ENCODE results near the gene ZNF256.
"Not testable (repeated sequence)": the region's sequence is repeated elsewhere in the genome, so short reads cannot be mapped to it uniquely, and the experiment has no call there.

The ZNF256 gene

GRCh38 chr19:57946316-57946715 is 1.2 kb downstream of the ZNF256 start:
- Histone ChIP-seq H3K4me3 (ENCODE audit: extremely low read depth, insufficient read depth, low read length, poor library complexity, severe bottlenecking) (peak overlapping the region; percentile 98), H3K36me3 (ENCODE audit: control insufficient read depth, insufficient read depth, low read length) (peaks cover 42% of the 10 kb centered on the region), H3K4me1 (ENCODE audit: control insufficient read depth, insufficient read depth, low read length, poor library complexity, severe bottlenecking) (peaks cover 5% of the 10 kb centered on the region), H3K27ac (ENCODE audit: low read depth, low read length, severe bottlenecking) (no peak overlapping the region), H3K9me3 (ENCODE audit: control insufficient read depth, low read length) (peaks cover 70% of the 10 kb centered on the region)
- 82 to 100% methylated on average over 2 of the region's 2 CpGs for WGBS, 2 experiments (ENCODE audit: insufficient coverage in 2 of 2)

- H3K36me3 ChIP-seq (ENCODE audit: control insufficient read depth, insufficient read depth, low read length) = peaks cover 69% of the 10 kb centered on the region
- peaks cover 56% of the 10 kb centered on the region for H3K9me3 ChIP-seq (ENCODE audit: control insufficient read depth, low read length)
- WGBS, 2 experiments (ENCODE audit: insufficient coverage in 2 of 2) = 100% methylated on average over 2 of the region's 3 CpGs
- no peak overlapping the region for H3K27ac ChIP-seq (ENCODE audit: low read depth, low read length, severe bottlenecking)
- H3K4me3 ChIP-seq (ENCODE audit: extremely low read depth, insufficient read depth, low read length, poor library complexity, severe bottlenecking) = no peak overlapping the region
- peaks cover 1% of the 10 kb centered on the region for H3K4me1 ChIP-seq (ENCODE audit: control insufficient read depth, insufficient read depth, low read length, poor library complexity, severe bottlenecking)
Observed at GRCh38 chr19:57941593-57941992, 5.9 kb downstream of the ZNF256 start.

GRCh38 chr19:57935731-57936130 is 11.8 kb downstream of the ZNF256 start:
- Histone ChIP-seq H3K4me1 (ENCODE audit: control insufficient read depth, insufficient read depth, low read length, poor library complexity, severe bottlenecking) (no peaks in the 10 kb centered on the region), H3K36me3 (ENCODE audit: control insufficient read depth, insufficient read depth, low read length) (peaks cover 57% of the 10 kb centered on the region), H3K4me3 (ENCODE audit: extremely low read depth, insufficient read depth, low read length, poor library complexity, severe bottlenecking) (no peak overlapping the region), H3K9me3 (ENCODE audit: control insufficient read depth, low read length) (peaks cover 39% of the 10 kb centered on the region), H3K27ac (ENCODE audit: low read depth, low read length, severe bottlenecking) (no peak overlapping the region)
- 94 to 95% methylated on average over 9 to 11 of the region's 12 CpGs for WGBS, 2 experiments (ENCODE audit: insufficient coverage in 2 of 2)

- H3K36me3 ChIP-seq (ENCODE audit: control insufficient read depth, insufficient read depth, low read length) = peaks cover 58% of the 10 kb centered on the region
- H3K9me3 ChIP-seq (ENCODE audit: control insufficient read depth, low read length) = peaks cover 45% of the 10 kb centered on the region
- no peak within 1 kb of the TSS for H3K27ac ChIP-seq (ENCODE audit: low read depth, low read length, severe bottlenecking)
- WGBS, 2 experiments (ENCODE audit: insufficient coverage in 2 of 2) = 2 to 3% methylated on average over 33 to 54 of the region's 54 CpGs
- H3K4me3 ChIP-seq (ENCODE audit: extremely low read depth, insufficient read depth, low read length, poor library complexity, severe bottlenecking) = peak within 1 kb of the TSS; percentile 86
- no peaks in the 10 kb centered on the region for H3K4me1 ChIP-seq (ENCODE audit: control insufficient read depth, insufficient read depth, low read length, poor library complexity, severe bottlenecking)
Observed at GRCh38 chr19:57934820-57935665, 12.5 kb downstream of the ZNF256 start, which contains the start of gene ZNF418. ZNF418 (minus strand) TSS chr19:57935402; CDS start chr19:57933822, 1,580 bp downstream.

- Histone ChIP-seq H3K9me3 (ENCODE audit: control insufficient read depth, low read length) (peaks cover 76% of the 10 kb centered on the region), H3K4me3 (ENCODE audit: extremely low read depth, insufficient read depth, low read length, poor library complexity, severe bottlenecking) (no peak overlapping the region), H3K36me3 (ENCODE audit: control insufficient read depth, insufficient read depth, low read length) (peaks cover 94% of the 10 kb centered on the region), H3K27ac (ENCODE audit: low read depth, low read length, severe bottlenecking) (no peak overlapping the region), H3K4me1 (ENCODE audit: control insufficient read depth, insufficient read depth, low read length, poor library complexity, severe bottlenecking) (no peaks in the 10 kb centered on the region)
- WGBS, 2 experiments (ENCODE audit: insufficient coverage in 2 of 2) = 98 to 100% methylated on average over 4 of the region's 4 CpGs
Observed at GRCh38 chr19:57927587-57927986, 19.9 kb downstream of the ZNF256 start.

GRCh38 chr19:57916168-57916995 is 31.1 kb downstream of the ZNF256 start, which contains the start of gene ZNF417:
ZNF417 (minus strand) TSS chr19:57916592; CDS start chr19:57916411, 181 bp downstream.
- WGBS, 2 experiments (ENCODE audit: insufficient coverage in 2 of 2) = 0 to 3% methylated on average over 16 to 36 of the region's 51 CpGs
- Histone ChIP-seq H3K36me3 (ENCODE audit: control insufficient read depth, insufficient read depth, low read length) (peaks cover 52% of the 10 kb centered on the region), H3K4me3 (ENCODE audit: extremely low read depth, insufficient read depth, low read length, poor library complexity, severe bottlenecking) (peak within 1 kb of the TSS; percentile 77), H3K27ac (ENCODE audit: low read depth, low read length, severe bottlenecking) (peak within 1 kb of the TSS; percentile 57)
- not testable (repeated sequence) for H3K4me1 ChIP-seq (ENCODE audit: control insufficient read depth, insufficient read depth, low read length, poor library complexity, severe bottlenecking); H3K9me3 ChIP-seq (ENCODE audit: control insufficient read depth, low read length)

DNA sequence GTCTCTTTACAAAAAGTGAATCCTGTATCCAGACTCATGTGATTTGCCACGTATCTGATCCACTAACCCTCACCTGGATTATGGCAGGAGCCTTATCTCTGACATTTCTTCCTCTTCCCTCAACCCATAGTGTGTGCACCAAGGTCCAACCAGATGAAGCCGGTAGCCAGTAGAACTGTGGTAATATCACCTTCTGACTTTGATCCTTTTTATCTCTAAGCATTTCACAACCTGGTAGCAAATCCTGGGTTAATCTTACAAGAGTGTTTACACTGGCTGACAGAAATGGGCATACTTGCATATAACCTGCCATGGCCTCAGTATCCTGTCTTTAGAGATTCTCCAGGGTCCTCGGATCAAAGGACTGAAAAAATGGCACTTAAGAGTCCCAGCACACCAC is 33.0 kb downstream of the ZNF256 start:
- Histone ChIP-seq H3K4me3 (ENCODE audit: extremely low read depth, insufficient read depth, low read length, poor library complexity, severe bottlenecking) (no peak overlapping the region), H3K36me3 (ENCODE audit: control insufficient read depth, insufficient read depth, low read length) (peaks cover 49% of the 10 kb centered on the region), H3K4me1 (ENCODE audit: control insufficient read depth, insufficient read depth, low read length, poor library complexity, severe bottlenecking) (peaks cover 6% of the 10 kb centered on the region), H3K9me3 (ENCODE audit: control insufficient read depth, low read length) (no peaks in the 10 kb centered on the region), H3K27ac (ENCODE audit: low read depth, low read length, severe bottlenecking) (no peak overlapping the region)
- 83 to 97% methylated on average over 2 to 3 of the region's 3 CpGs for WGBS, 2 experiments (ENCODE audit: insufficient coverage in 2 of 2)

DNA sequence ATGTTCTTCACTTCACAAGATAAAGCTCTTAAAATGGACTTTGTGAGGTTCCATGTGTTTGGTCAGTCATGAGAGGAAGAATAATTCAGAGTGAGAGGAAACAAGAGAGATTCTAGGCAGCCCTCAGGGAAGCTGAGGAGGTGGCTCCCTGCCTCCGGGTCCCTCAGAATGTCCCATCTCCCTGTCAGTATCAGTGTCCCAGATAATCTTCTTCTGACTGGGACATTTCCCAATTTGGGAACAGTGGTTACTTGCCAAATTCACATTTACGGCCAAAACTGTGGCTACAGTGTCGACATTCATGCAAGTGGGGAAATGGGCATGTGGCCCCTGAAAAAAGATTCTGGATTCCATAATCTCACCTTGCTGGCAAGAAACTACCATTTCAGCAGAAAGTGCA is 40.1 kb downstream of the ZNF256 start:
- WGBS, 2 experiments (ENCODE audit: insufficient coverage in 2 of 2) = 96 to 100% methylated on average over 3 of the region's 3 CpGs
- Histone ChIP-seq H3K9me3 (ENCODE audit: control insufficient read depth, low read length) (peaks cover 3% of the 10 kb centered on the region), H3K36me3 (ENCODE audit: control insufficient read depth, insufficient read depth, low read length) (peaks cover 67% of the 10 kb centered on the region), H3K4me1 (ENCODE audit: control insufficient read depth, insufficient read depth, low read length, poor library complexity, severe bottlenecking) (no peaks in the 10 kb centered on the region), H3K27ac (ENCODE audit: low read depth, low read length, severe bottlenecking) (no peak overlapping the region), H3K4me3 (ENCODE audit: extremely low read depth, insufficient read depth, low read length, poor library complexity, severe bottlenecking) (no peak overlapping the region)

GRCh38 chr19:57905258-57905657 is 42.2 kb downstream of the ZNF256 start:
- WGBS, 2 experiments (ENCODE audit: insufficient coverage in 2 of 2) = 88 to 93% methylated on average over 1 to 3 of the region's 6 CpGs
- no peak overlapping the region for H3K4me3 ChIP-seq (ENCODE audit: extremely low read depth, insufficient read depth, low read length, poor library complexity, severe bottlenecking)
- peaks cover 3% of the 10 kb centered on the region for H3K9me3 ChIP-seq (ENCODE audit: control insufficient read depth, low read length)
- peaks cover 46% of the 10 kb centered on the region for H3K36me3 ChIP-seq (ENCODE audit: control insufficient read depth, insufficient read depth, low read length)
- no peaks in the 10 kb centered on the region for H3K4me1 ChIP-seq (ENCODE audit: control insufficient read depth, insufficient read depth, low read length, poor library complexity, severe bottlenecking)
- no peak overlapping the region for H3K27ac ChIP-seq (ENCODE audit: low read depth, low read length, severe bottlenecking)

GRCh38 chr19:57903618-57904184 is 43.8 kb downstream of the ZNF256 start:
- no peak overlapping the region for H3K4me3 ChIP-seq (ENCODE audit: extremely low read depth, insufficient read depth, low read length, poor library complexity, severe bottlenecking)
- H3K4me1 ChIP-seq (ENCODE audit: control insufficient read depth, insufficient read depth, low read length, poor library complexity, severe bottlenecking) = no peaks in the 10 kb centered on the region
- peaks cover 38% of the 10 kb centered on the region for H3K36me3 ChIP-seq (ENCODE audit: control insufficient read depth, insufficient read depth, low read length)
- WGBS, 2 experiments (ENCODE audit: insufficient coverage in 2 of 2) = 86 to 92% methylated on average over 6 to 7 of the region's 7 CpGs
- peaks cover 3% of the 10 kb centered on the region for H3K9me3 ChIP-seq (ENCODE audit: control insufficient read depth, low read length)
- H3K27ac ChIP-seq (ENCODE audit: low read depth, low read length, severe bottlenecking) = no peak overlapping the region

Data from mesodermal cell (in vitro differentiated cells).